Uterus (tissue), 4 donors: ENCODE data around the gene NFX1. TPM values are rescaled to one million over a fixed set of nuclear protein-coding genes. Genes with fewer than 3 reads are reported as not detected.

Experiments
- DNase-seq, 2 donors: peaks; one replicate each; pipeline ENCODE4 v3.0.0-alpha.2; 2019 to 2020
- H3K27ac ChIP-seq, 2 donors: fragments of 200-600 bp; sonication (generic); 1 replicate in 1 of 2; 2 replicates in 1 of 2; pipeline ENCODE4 v1.5.1; 2016 to 2018
- H3K27me3 ChIP-seq, 2 donors: fragments of 200-600 bp; sonication (generic); one replicate each; pipeline ENCODE4 v1.5.1; 2018 to 2019; ENCODE audit warnings: control low read depth in 1 of 2
- H3K36me3 ChIP-seq, 2 donors: fragments of 200-600 bp; sonication (generic); one replicate each; pipeline ENCODE4 v1.5.1; 2019; ENCODE audit warnings: control low read depth in 1 of 2
- H3K4me1 ChIP-seq, 2 donors: fragments of 200-600 bp; sonication (generic); one replicate each; pipeline ENCODE4 v1.5.1; 2018 to 2019; ENCODE audit warnings: control low read depth in 1 of 2
- H3K4me3 ChIP-seq, 2 donors: fragments of 200-600 bp; sonication (generic); 1 replicate in 1 of 2; 2 replicates in 1 of 2; pipeline ENCODE4 v1.5.1; 2018 to 2019; ENCODE audit warnings: mild to moderate bottlenecking in 1 of 2
- H3K9me3 ChIP-seq, 2 donors: fragments of 200-600 bp; sonication (generic); one replicate each; pipeline ENCODE4 v1.5.1; 2019; ENCODE audit warnings: control low read depth in 1 of 2
- POLR2A ChIP-seq, 2 donors: fragments of 450-650 bp; IDR thresholded peaks; one replicate each; pipeline ENCODE4 v1.6.1; 2016; ENCODE audit warnings: antibody characterized with exemption in 2 of 2, mild to moderate bottlenecking in 1 of 2, moderate library complexity in 1 of 2
- intact Hi-C: fragments of 100-400 bp; cut with DNase I; formaldehyde crosslinking; loops from one replicate; pipeline ENCODE4 v1.15.1; 2023; ENCODE audit warnings: low total_unique reads
- total RNA-seq, 4 donors: library from RNA; depleted of rRNA in 3 of 4; stranded (reverse); fragments of >200 nt in 3 of 4; gene quantifications; one replicate each; pipeline versions ENCODE4 v1.1.0 to v1.2.4, GENCODE V29; 2014 to 2023
- TF ChIP-seq, protein P1 (sequence below), 4 experiments: fragments of 200-600 bp in 2 of 4; fragments of 450-650 bp in 2 of 4; sonication (generic) in 2 of 4; IDR thresholded peaks; one replicate each; pipeline ENCODE4 v1.5.1; 2016 to 2019; ENCODE audit warnings: antibody characterized with exemption in 4 of 4, mild to moderate bottlenecking in 2 of 4, moderate library complexity in 1 of 4
- donor health status: DM: yes; HTN: yes; CAD: no.

The NFX1 gene
- total RNA-seq, 4 donors from 2014 or later: 18.5 to 52.9 (median 27.9) TPM

DNA sequence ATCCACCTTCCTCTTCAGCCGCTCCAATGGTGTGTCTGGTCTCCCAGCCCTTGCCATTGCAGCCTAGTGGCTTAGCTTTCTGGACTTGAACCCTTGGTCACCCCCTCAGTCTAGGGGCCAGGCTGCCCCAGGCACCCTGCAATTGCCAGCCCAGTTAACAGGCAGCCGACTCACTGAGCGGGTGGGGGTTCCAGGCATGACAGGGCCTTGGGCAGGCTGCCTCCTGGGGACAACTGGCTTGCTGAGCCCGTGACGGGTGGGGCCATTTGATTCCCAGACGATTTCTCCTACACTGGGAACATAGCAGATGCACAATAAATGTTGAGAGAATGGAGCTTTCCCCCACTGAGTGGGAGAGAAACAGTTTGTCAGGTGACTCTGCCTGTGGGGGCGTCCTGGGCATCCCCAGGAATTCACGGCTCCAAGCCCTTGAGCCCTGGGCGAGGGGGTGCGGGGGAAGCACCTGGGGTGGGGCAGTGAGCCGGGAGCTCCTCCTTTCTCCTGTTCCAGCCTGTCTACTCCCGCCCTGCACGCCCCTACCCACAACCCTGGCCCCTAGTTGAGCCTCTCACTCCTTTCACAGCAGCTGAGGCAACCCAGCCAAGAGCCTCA, 124.7 kb downstream of the NFX1 start:
- no peak overlapping the region for H3K27ac ChIP-seq
- no peak for DNase-seq
- intact Hi-C loops: no loop called here

DNA sequence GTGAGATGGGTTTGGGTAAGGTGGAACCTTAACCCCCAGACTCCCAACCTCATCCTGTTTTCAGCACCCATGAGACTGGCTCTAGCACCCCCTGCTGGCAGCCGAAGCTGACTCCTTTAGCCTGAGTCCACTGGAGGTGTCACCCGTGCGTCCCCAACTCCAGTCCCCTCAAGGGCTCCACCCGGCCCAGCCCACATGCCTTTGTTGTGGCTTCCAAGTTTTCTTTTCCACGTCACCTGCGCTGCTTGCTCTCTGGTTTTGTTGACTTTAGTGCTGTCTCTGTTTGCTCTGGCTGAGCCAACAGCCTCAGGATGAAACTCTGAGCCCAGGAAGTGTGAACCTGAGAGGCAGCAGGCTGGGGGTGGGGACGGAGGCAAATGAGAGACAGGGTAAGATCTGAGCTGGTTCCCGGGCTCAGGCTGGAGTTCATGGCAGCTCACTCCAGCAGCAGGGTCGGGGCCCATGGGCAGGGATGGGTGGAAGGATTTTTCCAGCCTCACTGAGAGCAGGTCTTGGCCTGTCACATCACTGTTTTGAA, 125.3 kb downstream of the NFX1 start:
- intact Hi-C loops: no loop called here
- no peaks in the 10 kb centered on the region for H3K4me1 ChIP-seq
- no peaks in the 10 kb centered on the region for H3K27me3 ChIP-seq
- no peaks in the 10 kb centered on the region for H3K36me3 ChIP-seq
- peak; percentile 64 to 72 for DNase-seq
- H3K9me3 ChIP-seq: no peaks in the 10 kb centered on the region
- TF ChIP-seq POLR2A (IDR thresholded peaks at IDR 0.05): no peak
- TF ChIP-seq, protein P1, sequence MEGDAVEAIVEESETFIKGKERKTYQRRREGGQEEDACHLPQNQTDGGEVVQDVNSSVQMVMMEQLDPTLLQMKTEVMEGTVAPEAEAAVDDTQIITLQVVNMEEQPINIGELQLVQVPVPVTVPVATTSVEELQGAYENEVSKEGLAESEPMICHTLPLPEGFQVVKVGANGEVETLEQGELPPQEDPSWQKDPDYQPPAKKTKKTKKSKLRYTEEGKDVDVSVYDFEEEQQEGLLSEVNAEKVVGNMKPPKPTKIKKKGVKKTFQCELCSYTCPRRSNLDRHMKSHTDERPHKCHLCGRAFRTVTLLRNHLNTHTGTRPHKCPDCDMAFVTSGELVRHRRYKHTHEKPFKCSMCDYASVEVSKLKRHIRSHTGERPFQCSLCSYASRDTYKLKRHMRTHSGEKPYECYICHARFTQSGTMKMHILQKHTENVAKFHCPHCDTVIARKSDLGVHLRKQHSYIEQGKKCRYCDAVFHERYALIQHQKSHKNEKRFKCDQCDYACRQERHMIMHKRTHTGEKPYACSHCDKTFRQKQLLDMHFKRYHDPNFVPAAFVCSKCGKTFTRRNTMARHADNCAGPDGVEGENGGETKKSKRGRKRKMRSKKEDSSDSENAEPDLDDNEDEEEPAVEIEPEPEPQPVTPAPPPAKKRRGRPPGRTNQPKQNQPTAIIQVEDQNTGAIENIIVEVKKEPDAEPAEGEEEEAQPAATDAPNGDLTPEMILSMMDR (IDR thresholded peaks at IDR 0.05): peak; percentile 66 to 77 (median 70)
- no peak overlapping the region for H3K27ac ChIP-seq
- no peak overlapping the region for H3K4me3 ChIP-seq

More for the DNA sequence above, 124.7 kb downstream of the NFX1 start:
- Histone ChIP-seq H3K27me3 (no peaks in the 10 kb centered on the region), H3K4me3 (no peak overlapping the region), H3K9me3 (no peaks in the 10 kb centered on the region), H3K36me3 (no peaks in the 10 kb centered on the region), H3K4me1 (no peaks in the 10 kb centered on the region)
- no peak for TF ChIP-seq POLR2A (IDR thresholded peaks at IDR 0.05)
- TF ChIP-seq, protein P1 (IDR thresholded peaks at IDR 0.05): no peak

DNA sequence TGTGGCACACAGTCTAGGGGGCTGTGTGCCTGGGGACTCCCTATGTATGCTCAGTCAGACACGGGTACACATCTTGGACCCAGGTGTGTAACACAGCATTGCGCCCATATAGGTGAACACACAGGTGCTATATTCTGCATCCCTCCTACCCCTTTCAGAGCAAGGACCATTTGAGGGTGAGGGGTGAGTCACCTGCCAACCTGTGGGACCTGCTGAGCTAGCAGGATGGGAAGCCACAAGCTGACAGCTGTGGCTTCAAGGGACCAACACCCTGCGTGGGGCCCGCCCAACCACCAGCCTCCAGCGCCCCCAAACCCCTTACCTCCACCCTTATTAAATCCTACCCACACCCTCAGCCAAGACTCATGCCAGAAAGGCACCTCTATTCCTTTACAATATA, 126.7 kb downstream of the NFX1 start:
- intact Hi-C loops: no loop called here
- no peaks in the 10 kb centered on the region for H3K9me3 ChIP-seq
- no peak overlapping the region for H3K4me3 ChIP-seq
- H3K36me3 ChIP-seq: no peaks in the 10 kb centered on the region
- no peaks in the 10 kb centered on the region for H3K4me1 ChIP-seq
- H3K27ac ChIP-seq: no peak overlapping the region
- no peaks in the 10 kb centered on the region for H3K27me3 ChIP-seq
- no peak for DNase-seq
- TF ChIP-seq POLR2A (IDR thresholded peaks at IDR 0.05): no peak
- TF ChIP-seq, protein P1 (IDR thresholded peaks at IDR 0.05): no peak

DNA sequence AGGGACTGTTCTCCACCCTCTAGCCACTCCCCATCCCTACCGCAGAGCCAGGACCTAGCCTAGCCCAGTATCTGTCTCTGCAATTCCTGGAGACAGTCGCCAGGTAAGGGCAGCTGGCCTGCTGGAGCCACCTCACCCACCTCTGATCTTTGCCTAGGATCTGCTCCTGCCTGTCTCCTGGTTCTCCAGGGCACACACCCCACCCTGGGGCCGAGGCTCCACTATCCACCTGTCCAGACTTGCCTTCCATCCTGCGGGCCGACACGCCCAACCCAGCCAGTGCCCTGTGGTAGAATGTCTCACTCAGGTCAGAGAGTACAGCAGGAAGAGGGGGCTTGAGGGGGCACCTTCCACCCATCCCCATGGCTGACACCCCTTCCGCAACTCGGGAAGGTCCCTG, 127.8 kb downstream of the NFX1 start:
- Histone ChIP-seq H3K4me1 (no peaks in the 10 kb centered on the region), H3K27me3 (no peaks in the 10 kb centered on the region), H3K27ac (no peak overlapping the region), H3K36me3 (no peaks in the 10 kb centered on the region), H3K4me3 (no peak overlapping the region), H3K9me3 (no peaks in the 10 kb centered on the region)
- DNase-seq: no peak
- intact Hi-C loops: no loop called here
- TF ChIP-seq POLR2A (IDR thresholded peaks at IDR 0.05): no peak
- TF ChIP-seq, protein P1 (IDR thresholded peaks at IDR 0.05): no peak

DNA sequence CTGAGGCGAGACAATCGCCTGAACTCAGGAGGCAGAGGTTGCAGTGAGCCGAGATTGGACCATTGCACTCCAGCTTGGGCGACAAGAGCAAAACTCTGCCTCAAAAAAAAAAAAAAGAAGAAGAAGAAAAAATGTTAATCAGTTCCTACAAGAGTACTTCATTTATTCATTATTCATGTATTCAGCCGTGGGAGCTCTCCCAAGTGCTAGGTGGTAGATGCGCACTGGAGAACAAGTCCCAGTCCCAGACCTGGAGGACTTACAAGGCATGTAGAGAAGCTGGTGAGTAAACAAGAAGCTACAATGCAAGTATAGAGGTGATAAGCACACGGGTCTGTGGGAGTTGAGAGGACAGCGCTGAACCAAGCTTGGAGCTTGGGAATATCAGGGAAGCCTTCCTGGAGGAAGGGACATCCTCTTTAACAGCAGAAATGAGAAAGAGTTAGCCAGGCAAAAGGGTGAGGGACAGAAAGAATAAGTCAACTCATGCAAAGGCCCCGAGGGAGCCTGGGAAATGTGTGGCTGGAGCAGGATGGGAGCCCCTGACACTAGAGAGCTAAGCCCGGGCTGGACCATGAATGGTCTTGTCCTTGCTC, 129.5 kb downstream of the NFX1 start:
- DNase-seq: no peak
- intact Hi-C loops: no loop called here
- TF ChIP-seq, protein P1 (IDR thresholded peaks at IDR 0.05): no peak
- no peak for TF ChIP-seq POLR2A (IDR thresholded peaks at IDR 0.05)

More for the DNA sequence above, 129.5 kb downstream of the NFX1 start:
- no peaks in the 10 kb centered on the region for H3K27me3 ChIP-seq
- H3K36me3 ChIP-seq: no peaks in the 10 kb centered on the region
- no peak overlapping the region for H3K27ac ChIP-seq
- no peak overlapping the region for H3K4me3 ChIP-seq
- no peaks in the 10 kb centered on the region for H3K9me3 ChIP-seq
- no peaks in the 10 kb centered on the region for H3K4me1 ChIP-seq
